Measurements from ENCODE around the gene LRRK2. TPM values are rescaled to one million over a fixed set of nuclear protein-coding genes. Genes with fewer than 3 reads are reported as not detected.
"Not testable (repeated sequence)": the region's sequence is repeated elsewhere in the genome, so short reads cannot be mapped to it uniquely, and the experiment has no call there.

LRRK2 gene
- total RNA-seq, 2 experiments from 2014 or later: 0.21 TPM; not detected in 1

DNA sequence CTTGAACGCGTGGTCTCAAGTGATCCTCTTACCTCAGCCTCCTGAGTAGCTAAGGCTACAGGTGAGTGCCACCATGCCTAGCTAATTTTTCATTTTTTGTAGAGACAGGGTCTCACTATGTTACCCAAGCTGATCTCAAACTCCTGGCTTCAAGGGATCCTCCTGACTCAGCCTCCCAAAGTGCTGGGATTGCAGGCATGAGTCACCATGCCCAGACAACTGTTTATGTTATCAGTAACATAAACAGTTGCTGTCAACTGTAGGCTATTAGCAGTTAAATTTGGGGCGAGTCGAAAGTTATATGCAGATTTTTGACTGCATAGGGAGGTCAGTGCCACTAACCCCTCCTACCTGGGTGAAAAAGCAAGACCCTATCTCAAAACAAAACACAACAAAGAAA lies 26.2 kb upstream of the LRRK2 start:
- no peaks in the 10 kb centered on the region for H3K4me1 Mint-ChIP-seq (ENCODE audit: low read depth)
- H3K4me3 Mint-ChIP-seq: no peak overlapping the region
- intact Hi-C loops (cut with micrococcal nuclease): no loop called here
- no peak overlapping the region for H3K27ac Mint-ChIP-seq
- H3K36me3 Mint-ChIP-seq: no peaks in the 10 kb centered on the region
- no peak for DNase-seq
- H3K27me3 Mint-ChIP-seq: peaks cover 1% of the 10 kb centered on the region
- CTCF ChIA-PET: no interaction called here
- POLR2A ChIA-PET: no interaction called here
- no peaks in the 10 kb centered on the region for H3K9me3 Mint-ChIP-seq

DNA sequence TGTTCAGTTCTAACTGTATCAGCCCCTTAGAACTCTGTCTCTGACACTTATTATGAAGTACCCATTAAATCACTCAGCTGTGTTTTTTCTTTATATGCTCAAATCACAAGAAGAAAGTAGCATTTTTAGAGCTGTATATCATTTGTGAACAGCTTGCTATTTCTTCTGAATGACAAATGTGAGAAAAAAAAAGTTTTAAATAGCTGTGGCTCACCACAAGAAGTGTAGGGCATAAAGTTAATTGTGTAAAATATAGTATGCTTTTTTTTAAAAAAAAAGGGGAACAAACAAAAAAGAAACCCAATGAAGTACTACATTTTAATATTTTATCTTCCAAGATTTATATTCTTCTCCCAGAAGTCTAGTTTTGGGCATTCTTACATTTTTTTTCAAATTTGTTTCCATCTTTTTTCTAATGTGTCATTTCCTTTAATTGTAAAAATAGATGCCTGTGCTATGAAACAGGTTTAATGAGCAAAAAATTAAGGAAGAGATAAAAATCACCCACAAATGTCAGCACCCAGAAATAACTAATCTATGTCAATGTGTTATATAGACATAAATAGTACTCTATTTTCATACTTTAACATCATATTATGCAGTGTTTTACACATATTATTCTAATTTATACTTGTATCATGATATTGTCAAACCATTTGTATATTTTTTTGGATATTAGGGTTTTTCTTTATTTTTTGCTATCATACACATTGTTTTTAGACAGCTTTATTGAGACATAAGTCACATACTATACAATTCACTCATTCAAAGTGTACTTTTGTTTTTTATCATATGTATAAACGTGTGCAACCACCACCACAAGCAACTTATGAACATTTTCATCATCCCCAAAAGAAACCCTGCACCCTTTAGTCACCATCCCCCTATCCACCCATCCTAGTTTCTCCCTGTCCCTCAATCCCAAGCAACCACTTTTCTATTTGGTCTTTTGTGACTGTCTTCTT lies 22.4 kb upstream of the LRRK2 start:
- intact Hi-C loops (cut with micrococcal nuclease): no loop called here
- no peak for DNase-seq
- Mint-ChIP-seq H3K27me3 (peaks cover 6% of the 10 kb centered on the region), H3K36me3 (no peaks in the 10 kb centered on the region), H3K9me3 (no peaks in the 10 kb centered on the region), H3K4me3 (no peak overlapping the region), H3K27ac (no peak overlapping the region), H3K4me1 (ENCODE audit: low read depth) (no peaks in the 10 kb centered on the region)
- ChIA-PET POLR2A (no interaction called here), CTCF (no interaction called here)

DNA sequence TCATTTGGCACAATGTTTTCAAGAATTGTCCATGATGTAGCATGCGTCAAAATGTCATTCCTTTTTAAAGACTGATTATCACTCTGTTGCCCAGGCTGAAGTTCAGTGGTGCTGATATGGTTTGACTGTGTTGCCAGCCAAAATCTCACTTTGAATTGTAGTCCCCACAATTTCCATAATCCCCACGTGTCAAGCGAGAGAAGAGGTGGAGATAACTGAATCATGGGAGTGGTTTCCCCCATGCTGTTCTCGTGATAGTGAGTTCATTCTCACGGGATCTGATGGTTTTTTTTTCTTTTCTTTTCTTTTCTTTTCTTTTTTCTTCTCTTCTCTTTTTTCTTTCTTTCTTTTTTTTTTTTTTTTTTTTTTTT lies 21.8 kb upstream of the LRRK2 start:
- no peak for DNase-seq
- Mint-ChIP-seq H3K27ac (no peak overlapping the region), H3K4me3 (no peak overlapping the region), H3K4me1 (ENCODE audit: low read depth) (no peaks in the 10 kb centered on the region), H3K36me3 (no peaks in the 10 kb centered on the region), H3K27me3 (peaks cover 6% of the 10 kb centered on the region), H3K9me3 (no peaks in the 10 kb centered on the region)
- CTCF ChIA-PET: no interaction called here
- intact Hi-C loops (cut with micrococcal nuclease): no loop called here
- POLR2A ChIA-PET: no interaction called here

DNA sequence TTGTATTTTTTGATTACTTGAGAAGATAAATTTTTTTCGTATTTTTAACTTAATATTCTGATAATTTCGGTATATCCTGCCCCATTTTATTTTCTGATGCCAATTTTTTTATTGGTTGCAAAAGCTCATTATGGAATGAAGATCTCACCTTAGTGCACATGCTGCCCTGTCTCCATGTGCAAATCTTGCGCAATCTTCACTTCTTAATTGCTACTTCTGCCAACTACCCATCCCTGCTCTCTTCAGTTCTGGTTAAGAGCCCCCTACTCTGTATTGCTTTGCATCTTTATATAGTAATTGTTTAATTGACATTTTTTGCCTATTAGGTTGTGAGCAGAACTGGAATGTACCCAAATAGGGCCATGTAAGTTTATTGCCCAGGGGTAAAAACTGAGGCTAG lies 20.5 kb upstream of the LRRK2 start:
- Mint-ChIP-seq H3K4me1 (ENCODE audit: low read depth) (no peaks in the 10 kb centered on the region), H3K27me3 (peaks cover 5% of the 10 kb centered on the region), H3K27ac (no peak overlapping the region), H3K4me3 (no peak overlapping the region), H3K9me3 (no peaks in the 10 kb centered on the region), H3K36me3 (no peaks in the 10 kb centered on the region)
- DNase-seq: no peak
- intact Hi-C loops (cut with micrococcal nuclease): no loop called here
- ChIA-PET POLR2A (no interaction called here), CTCF (no interaction called here)

DNA sequence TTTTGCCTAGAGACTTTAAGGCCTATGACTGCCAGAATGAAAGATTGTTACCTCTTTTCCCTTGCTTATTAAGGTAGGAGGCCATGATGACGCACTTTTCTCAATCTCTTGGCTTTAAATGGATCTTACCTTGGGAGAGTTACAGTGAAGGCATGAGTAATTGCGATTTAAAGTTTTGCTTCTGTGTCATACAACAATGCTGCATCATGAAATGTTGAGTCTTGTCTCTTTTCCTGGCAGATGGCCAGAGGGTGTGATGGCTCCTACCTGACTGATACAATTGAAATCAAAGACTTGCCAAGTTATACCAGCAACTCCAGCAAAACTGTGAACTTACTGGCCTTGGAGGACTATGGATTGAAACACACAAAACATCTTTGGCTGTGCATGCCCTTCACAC lies 17.2 kb upstream of the LRRK2 start:
- no peak overlapping the region for H3K27ac Mint-ChIP-seq
- no peaks in the 10 kb centered on the region for H3K36me3 Mint-ChIP-seq
- DNase-seq: no peak
- no peaks in the 10 kb centered on the region for H3K4me1 Mint-ChIP-seq (ENCODE audit: low read depth)
- POLR2A ChIA-PET: no interaction called here
- CTCF ChIA-PET: no interaction called here
- H3K27me3 Mint-ChIP-seq: peaks cover 5% of the 10 kb centered on the region
- H3K9me3 Mint-ChIP-seq: peaks cover 4% of the 10 kb centered on the region
- H3K4me3 Mint-ChIP-seq: no peak overlapping the region
- intact Hi-C loops (cut with micrococcal nuclease): no loop called here

DNA sequence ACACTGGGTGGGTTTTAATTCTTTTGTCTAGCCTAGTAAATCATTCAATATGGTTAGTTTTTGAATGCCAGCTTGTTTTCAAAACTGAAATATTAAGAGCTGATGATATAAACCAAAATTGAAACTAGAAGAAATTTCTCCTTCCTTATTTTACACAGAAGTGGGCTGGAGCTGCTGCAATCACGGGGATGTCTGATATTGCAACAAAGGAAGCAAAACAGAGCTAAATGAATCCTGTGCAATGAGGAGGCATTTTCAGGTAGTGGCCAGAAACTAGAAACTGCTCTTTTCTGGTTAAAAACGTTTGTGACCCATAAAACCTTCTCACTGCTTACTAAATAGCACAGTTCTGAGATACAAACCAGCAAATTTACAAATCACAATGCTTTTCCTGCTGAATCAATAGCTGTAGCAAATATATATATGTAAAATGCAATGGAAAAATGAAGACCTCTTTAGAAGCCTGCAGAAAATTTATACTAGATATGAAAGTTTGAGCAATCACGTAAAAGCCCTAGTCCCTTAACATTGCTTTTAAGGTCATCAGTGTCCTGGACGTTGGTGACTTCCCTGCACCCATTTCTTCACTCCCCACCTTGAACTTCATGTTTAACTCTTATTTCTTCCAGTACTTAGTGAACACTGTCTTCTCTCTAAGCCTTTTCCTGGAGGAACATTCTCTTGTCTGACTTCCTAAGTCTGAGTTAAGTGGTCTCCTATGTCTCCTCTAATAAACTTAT lies 15.9 kb upstream of the LRRK2 start:
- CTCF ChIA-PET: no interaction called here
- POLR2A ChIA-PET: no interaction called here
- Mint-ChIP-seq H3K27ac (no peak overlapping the region), H3K4me1 (ENCODE audit: low read depth) (no peaks in the 10 kb centered on the region), H3K36me3 (no peaks in the 10 kb centered on the region), H3K9me3 (peaks cover 9% of the 10 kb centered on the region), H3K27me3 (peaks cover 5% of the 10 kb centered on the region), H3K4me3 (no peak overlapping the region)
- DNase-seq: no peak
- intact Hi-C loops (cut with micrococcal nuclease): no loop called here

DNA sequence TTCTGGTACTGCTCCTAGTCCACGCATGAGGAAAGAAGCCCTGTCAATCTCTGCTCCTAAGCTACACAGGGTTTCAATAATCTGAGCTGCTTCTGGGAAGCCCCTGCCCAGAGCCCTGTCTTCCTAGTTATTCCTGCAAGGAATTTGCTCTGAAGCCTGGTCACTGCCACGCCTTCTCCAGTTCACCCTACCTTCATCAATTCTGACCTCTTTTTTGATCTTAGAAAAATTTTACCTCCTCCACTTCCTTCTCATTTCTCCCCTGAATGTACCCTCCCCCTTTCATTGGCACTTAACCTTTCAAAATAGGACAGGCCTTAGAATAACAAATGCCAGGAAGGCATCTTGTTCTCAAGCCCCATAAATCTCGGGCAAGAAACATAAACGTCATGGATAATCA lies 14.9 kb upstream of the LRRK2 start:
- no peaks in the 10 kb centered on the region for H3K4me1 Mint-ChIP-seq (ENCODE audit: low read depth)
- H3K9me3 Mint-ChIP-seq: peaks cover 9% of the 10 kb centered on the region
- no peak overlapping the region for H3K4me3 Mint-ChIP-seq
- H3K36me3 Mint-ChIP-seq: no peaks in the 10 kb centered on the region
- POLR2A ChIA-PET: no interaction called here
- no peak overlapping the region for H3K27ac Mint-ChIP-seq
- intact Hi-C loops (cut with micrococcal nuclease): no loop called here
- H3K27me3 Mint-ChIP-seq: peaks cover 2% of the 10 kb centered on the region
- no peak for DNase-seq
- CTCF ChIA-PET: no interaction called here

DNA sequence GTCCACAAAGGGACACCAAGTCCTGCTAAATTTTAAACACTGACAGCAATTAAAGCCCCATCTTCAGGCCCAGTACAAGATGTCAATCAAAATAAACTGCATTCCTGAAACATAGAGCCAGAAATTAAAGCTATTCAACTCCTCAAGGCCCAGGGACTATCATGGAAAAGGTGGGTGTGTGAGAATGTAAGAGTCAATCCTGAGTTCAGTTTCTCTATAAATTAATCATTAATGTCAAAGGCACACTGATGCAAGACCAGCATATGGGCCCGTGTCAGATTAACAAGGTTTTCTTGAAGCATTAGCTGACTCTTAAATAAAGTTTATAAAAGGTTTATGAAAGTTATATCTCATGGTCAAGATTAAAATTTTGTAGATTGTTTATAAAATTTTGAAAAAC lies 13.6 kb upstream of the LRRK2 start:
- POLR2A ChIA-PET; H3K27ac Mint-ChIP-seq; H3K27me3 Mint-ChIP-seq; CTCF ChIA-PET; H3K9me3 Mint-ChIP-seq; DNase-seq; H3K36me3 Mint-ChIP-seq; H3K4me3 Mint-ChIP-seq; intact Hi-C loops (cut with micrococcal nuclease); H3K4me1 Mint-ChIP-seq (ENCODE audit: low read depth): not testable (repeated sequence)

DNA sequence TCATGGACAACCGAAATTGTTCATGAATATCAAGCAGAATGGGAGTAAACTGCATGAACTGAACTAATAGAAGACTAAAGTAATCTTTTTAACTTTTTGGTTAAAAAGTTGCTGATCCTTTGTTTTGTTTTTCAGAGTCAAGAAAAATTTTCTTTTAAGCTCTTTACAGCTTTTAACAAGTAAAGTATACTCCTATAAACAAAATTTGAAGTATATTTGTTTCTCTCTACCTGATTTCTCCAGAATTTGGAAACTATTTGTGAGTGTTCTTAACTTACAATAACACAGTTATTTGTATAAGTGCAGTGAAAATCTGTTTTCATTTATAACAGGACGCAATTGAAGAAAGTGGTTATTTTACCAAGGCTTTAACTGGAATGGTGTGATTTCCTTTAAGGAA lies 12.2 kb upstream of the LRRK2 start:
- Mint-ChIP-seq H3K27me3 (no peaks in the 10 kb centered on the region), H3K9me3 (peaks cover 9% of the 10 kb centered on the region), H3K4me3 (no peak overlapping the region), H3K27ac (no peak overlapping the region), H3K4me1 (ENCODE audit: low read depth) (no peaks in the 10 kb centered on the region), H3K36me3 (no peaks in the 10 kb centered on the region)
- ChIA-PET CTCF (no interaction called here), POLR2A (no interaction called here)
- intact Hi-C loops (cut with micrococcal nuclease): no loop called here
- DNase-seq: no peak

DNA sequence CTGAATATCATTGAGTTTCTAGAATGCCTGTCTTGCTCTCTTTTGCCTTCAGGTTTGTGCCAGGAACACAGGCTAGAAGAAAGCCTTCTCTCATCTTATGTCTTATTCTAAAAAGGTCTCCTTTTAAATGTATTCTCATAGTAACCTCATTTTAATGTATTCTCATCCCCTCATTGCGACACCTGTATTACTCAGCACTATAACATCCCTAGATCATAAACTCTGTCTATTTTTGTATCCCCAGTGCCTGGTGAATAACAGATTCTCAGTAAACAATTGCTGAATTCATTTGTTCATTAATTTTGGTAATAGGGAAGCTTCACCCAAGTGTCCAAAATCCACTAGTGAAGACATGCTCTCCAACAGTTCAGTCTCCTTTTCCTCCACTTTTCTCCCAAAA lies 8.8 kb upstream of the LRRK2 start:
- H3K4me3 Mint-ChIP-seq: no peak overlapping the region
- no peaks in the 10 kb centered on the region for H3K4me1 Mint-ChIP-seq (ENCODE audit: low read depth)
- intact Hi-C loops (cut with micrococcal nuclease): no loop called here
- ChIA-PET CTCF (no interaction called here), POLR2A (no interaction called here)
- H3K9me3 Mint-ChIP-seq: peaks cover 9% of the 10 kb centered on the region
- H3K27me3 Mint-ChIP-seq: no peaks in the 10 kb centered on the region
- no peak for DNase-seq
- no peak overlapping the region for H3K27ac Mint-ChIP-seq
- H3K36me3 Mint-ChIP-seq: no peaks in the 10 kb centered on the region

DNA sequence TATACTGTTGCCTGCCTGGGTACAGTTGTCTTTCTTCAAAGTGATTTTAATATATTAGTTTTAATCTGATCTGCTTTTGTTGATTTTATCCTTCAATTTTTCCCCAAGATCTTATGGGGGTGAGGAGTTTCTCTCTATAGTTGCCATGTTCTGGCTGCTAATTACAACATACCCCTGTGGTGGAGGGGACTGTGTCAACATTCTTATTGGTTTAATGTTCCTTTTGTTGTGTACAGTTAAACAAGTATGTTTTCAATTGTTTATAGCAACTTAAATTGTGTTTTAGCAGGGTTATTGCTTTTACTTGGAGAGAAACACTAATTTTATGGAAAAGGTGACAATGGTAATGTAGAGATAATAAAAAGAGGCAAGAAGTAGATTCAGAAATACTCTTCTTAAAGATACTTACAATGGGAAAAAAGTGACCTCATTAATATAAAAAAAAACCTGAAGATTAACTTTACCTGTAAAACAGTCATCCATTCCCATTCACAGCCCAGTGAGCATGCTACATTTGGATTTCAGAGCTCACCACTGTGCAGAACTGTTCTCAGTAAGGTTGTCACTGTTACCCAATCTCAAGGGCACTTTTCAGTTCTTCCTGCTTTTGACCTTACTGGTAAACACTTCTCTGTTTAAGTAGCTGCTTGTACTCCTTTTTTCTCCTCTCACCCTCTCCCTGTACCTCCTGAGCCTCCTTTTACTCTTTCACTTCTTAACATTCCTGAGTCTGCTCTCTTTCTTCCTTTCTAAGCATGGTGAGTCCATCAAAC lies 8.1 kb upstream of the LRRK2 start:
- H3K4me1 Mint-ChIP-seq (ENCODE audit: low read depth): no peaks in the 10 kb centered on the region

DNA sequence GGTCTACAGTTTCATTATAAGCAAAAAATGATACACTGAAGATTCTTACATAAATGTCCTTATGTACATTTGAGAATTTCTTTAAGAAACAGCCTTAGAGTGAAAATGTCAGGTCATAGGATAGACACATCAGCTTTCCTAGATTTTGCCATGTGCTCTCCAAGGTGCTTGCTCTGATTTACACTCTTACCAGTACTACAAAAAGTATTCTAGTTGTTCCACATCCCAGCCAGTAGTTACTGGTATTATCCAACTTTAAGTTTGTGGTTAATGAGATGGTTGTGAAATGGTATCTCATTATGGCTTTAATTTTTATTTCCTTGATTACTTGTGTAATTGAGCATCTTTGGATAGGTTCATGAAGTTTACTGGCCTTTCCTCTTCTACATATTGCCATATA lies 5.0 kb upstream of the LRRK2 start:
- POLR2A ChIA-PET: no interaction called here
- H3K4me3 Mint-ChIP-seq: no peak overlapping the region

More for the DNA sequence above, 8.1 kb upstream of the LRRK2 start:
- Mint-ChIP-seq H3K27ac (no peak overlapping the region), H3K9me3 (peaks cover 9% of the 10 kb centered on the region), H3K4me3 (no peak overlapping the region), H3K27me3 (no peaks in the 10 kb centered on the region), H3K36me3 (no peaks in the 10 kb centered on the region)
- DNase-seq: no peak
- POLR2A ChIA-PET: no interaction called here
- intact Hi-C loops (cut with micrococcal nuclease): no loop called here
- CTCF ChIA-PET: no interaction called here

More for the DNA sequence above, 5.0 kb upstream of the LRRK2 start:
- CTCF ChIA-PET: no interaction called here
- peaks cover 4% of the 10 kb centered on the region for H3K4me1 Mint-ChIP-seq (ENCODE audit: low read depth)
- no peak overlapping the region for H3K27ac Mint-ChIP-seq
- intact Hi-C loops (cut with micrococcal nuclease): no loop called here
- no peaks in the 10 kb centered on the region for H3K9me3 Mint-ChIP-seq
- peaks cover 11% of the 10 kb centered on the region for H3K27me3 Mint-ChIP-seq
- no peaks in the 10 kb centered on the region for H3K36me3 Mint-ChIP-seq
- DNase-seq: no peak

Data from activated CD4-positive, alpha-beta memory T cell treated with anti-CD3 and anti-CD28 coated beads for 36 hours (primary cell).